ENCODE data around the gene TRAP1.
A peak's percentile ranks its signal among the peaks of the same experiment; 100 is the strongest.
"Not testable (repeated sequence)": the region's sequence is repeated elsewhere in the genome, so short reads cannot be mapped to it uniquely, and the experiment has no call there.

TRAP1 gene

GRCh38 chr16:3730161-3731125, 13.1 kb upstream of the TRAP1 start:
- TF ChIP-seq ZNF274 (IDR thresholded peaks at IDR 0.05; ENCODE audit: low read depth, low read length), result no peak

DNA sequence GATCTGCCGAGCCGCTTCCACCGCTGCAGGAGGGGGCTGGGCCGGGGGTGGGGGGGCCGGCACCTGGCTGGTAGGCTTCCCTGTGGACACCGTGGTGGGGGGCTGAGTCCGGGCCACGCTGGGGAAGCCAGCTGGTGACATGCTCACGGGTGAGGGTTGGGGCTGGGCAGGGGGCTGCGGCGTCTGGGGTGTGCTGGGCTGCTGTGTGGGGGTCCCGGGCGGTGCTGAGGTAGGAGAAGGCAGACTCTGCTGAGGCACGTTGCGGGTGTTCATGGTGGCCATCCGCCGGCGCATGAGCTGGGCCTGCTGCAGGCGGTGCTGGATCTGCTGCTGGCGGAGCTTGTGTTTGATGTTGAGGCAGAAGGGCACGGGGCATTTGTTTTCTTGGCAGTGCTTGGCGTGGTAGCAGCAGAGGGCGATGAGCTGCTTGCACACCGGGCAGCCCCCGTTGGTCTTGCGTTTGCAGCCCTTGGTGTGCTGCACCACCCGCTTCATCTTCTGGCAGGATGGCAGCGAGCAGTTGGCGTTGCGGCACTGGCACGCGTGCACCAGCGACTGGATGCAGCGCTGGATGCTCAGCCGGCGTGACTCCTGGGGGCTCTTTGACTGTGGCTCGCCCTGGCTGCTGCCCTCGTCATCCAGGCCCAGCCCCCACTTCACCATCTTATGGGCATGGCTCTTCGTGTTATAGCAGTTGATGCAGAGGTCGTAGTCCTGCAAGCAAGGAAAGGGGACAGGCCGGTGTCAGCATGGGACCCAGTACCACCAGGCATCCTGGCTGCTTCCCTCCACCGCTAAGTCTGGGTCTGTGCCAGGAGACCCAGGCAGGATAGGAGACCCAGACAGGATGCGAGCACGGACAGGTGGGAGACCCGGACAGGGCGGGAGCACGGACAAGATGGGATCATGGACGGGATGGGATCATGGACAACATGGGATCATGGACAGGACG, 12.1 kb upstream of the TRAP1 start:
- H3K4me3 ChIP-seq (ENCODE audit: low read length), result no peak overlapping the region
- TF ChIP-seq ZNF274 (IDR thresholded peaks at IDR 0.05; ENCODE audit: low read depth, low read length), result no peak

More at GRCh38 chr16:3730161-3731125, 13.1 kb upstream of the TRAP1 start:
- no peak overlapping the region for H3K4me3 ChIP-seq (ENCODE audit: low read length)

GRCh38 chr16:3728424-3729160, 11.3 kb upstream of the TRAP1 start:
- no peak overlapping the region for H3K4me3 ChIP-seq (ENCODE audit: low read length)
- no peak for TF ChIP-seq ZNF274 (IDR thresholded peaks at IDR 0.05; ENCODE audit: low read depth, low read length)

DNA sequence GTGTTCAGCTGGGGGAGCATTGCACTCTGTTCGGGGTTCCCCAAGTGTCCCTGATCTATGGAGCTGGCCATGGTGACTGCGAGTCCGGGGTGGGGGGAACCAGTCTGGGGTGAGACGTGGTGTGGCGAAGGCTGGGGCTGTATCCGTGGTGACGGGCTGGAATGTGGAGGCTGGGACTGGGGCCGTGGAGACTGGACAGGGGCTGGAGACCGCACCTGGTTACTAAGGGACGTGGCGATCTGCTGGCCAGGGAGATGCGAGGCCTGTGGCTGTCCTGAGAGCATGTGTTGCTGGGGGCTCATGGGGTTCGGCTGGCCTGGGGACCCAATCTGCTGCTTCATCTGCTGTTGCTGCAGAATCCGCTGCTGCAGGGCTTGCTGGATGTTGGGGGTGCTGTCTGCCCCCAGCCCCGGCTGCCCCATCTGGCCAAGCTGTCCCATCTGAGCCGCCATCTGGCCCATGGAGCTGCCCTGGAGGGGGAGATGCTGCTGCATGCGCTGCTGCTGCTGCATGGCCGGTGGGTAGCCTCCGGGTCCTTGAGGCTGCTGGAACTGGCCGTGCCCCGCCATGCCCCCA, 10.6 kb upstream of the TRAP1 start:
- TF ChIP-seq ZNF274 (IDR thresholded peaks at IDR 0.05; ENCODE audit: low read depth, low read length), result no peak
- no peak overlapping the region for H3K4me3 ChIP-seq (ENCODE audit: low read length)

DNA sequence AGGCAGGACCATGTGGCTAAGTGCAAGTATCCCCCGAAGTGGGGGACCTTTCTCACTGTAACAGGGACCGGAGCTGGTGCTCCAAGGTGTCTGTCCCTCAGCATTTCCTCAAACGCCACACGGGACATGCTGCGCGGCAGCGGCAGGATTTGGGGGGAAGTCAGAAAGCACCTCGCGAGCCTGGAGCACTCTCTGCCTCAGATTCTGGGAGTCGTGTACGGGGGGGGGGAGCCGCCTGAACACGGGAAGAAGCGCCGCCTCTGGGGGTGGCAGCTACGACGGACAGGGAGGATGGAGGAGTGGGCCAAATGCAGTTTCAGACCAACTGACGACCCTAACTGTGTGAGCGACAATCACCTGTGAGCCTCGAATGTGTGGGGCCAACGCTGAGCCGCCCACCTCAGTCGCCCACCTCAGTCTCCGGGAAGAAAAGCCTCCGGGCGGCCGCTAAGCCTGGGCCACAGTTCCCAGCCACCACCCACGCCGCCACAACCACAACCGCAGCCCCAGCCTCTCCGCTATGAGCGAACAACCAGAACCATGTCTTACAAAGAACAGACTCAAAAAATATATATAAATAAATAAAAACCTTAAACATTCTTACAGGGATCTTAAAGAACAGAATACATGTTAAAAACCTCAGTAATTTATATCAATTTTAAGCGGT, 8.8 kb upstream of the TRAP1 start:
- no peak overlapping the region for H3K4me3 ChIP-seq (ENCODE audit: low read length)
- TF ChIP-seq ZNF274 (IDR thresholded peaks at IDR 0.05; ENCODE audit: low read depth, low read length), result no peak

DNA sequence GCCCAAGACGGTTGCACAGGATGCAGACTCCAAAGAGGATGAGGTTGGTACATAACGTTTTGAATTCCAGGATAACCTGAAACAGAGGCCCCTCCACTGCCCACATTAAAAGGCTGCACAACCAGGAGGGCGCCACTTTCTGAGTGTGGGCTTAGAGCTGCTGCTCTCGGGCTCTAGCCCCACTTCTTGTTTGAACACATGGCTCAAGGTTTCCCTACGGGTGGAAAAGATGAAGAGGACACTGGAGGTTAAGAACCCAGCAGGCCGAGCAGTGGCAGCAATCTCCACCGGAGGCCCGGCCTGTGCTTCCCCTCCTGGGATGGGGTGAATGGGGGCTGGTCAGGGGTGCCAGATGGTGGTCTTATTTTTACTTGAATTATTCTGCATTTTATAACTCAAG, 8.0 kb upstream of the TRAP1 start:
- no peak overlapping the region for H3K4me3 ChIP-seq (ENCODE audit: low read length)
- no peak for TF ChIP-seq ZNF274 (IDR thresholded peaks at IDR 0.05; ENCODE audit: low read depth, low read length)

GRCh38 chr16:3722508-3722907, 5.2 kb upstream of the TRAP1 start:
- H3K4me3 ChIP-seq (ENCODE audit: low read length), result no peak overlapping the region
- no peak for TF ChIP-seq ZNF274 (IDR thresholded peaks at IDR 0.05; ENCODE audit: low read depth, low read length)

DNA sequence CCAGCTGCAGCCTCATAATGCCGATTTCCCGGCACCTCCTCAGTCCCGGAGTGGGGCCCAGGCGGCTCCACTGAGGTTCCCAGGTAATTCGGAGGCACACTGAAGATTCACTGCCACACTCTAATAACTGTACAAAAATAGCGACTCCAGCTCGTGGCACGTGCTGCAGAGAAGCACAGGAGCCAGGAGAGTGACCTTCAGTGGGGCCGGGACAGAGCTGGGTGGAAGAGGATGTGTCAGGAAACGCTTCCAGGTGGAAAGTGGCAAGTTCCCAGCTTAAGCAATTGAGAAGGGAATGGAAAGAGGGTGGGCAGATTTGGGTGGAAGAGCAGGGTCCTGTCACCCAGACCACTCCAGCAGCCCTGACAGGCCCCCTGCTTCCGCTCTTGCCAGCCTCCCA, 3.1 kb upstream of the TRAP1 start:
- no peak for TF ChIP-seq ZNF274 (IDR thresholded peaks at IDR 0.05; ENCODE audit: low read depth, low read length)
- no peak overlapping the region for H3K4me3 ChIP-seq (ENCODE audit: low read length)

DNA sequence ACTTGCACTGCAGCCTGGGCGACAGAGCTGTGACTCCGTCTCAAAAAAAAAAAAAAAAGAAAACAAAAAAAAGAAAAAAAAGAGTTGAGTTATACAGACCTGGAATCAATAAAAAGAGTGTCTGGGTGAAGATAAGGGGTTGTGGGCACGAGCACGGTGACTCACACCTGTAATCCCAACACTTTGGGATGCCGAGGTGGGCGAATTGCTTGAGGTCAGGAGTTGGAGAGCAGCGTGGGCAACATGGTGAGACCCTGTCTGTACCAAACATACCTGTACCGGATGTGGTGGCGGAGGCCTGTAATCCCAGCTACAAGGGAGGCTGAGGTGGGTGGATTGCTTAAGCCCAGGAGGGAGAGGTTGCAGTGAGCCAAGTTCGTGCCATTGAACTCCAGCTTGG, 1.3 kb upstream of the TRAP1 start:
- no peak for TF ChIP-seq ZNF274 (IDR thresholded peaks at IDR 0.05; ENCODE audit: low read depth, low read length)
- H3K4me3 ChIP-seq (ENCODE audit: low read length), result no peak overlapping the region

- TF ChIP-seq ZNF274 (IDR thresholded peaks at IDR 0.05; ENCODE audit: low read depth, low read length), result no peak
- peak overlapping the region; percentile 92 for H3K4me3 ChIP-seq (ENCODE audit: low read length)
These were observed 681 bp upstream of the TRAP1 start for GRCh38 chr16:3718019-3718391.

GRCh38 chr16:3716831-3717234, 491 bp downstream of the TRAP1 start:
- TF ChIP-seq ZNF274 (IDR thresholded peaks at IDR 0.05; ENCODE audit: low read depth, low read length), result no peak

GRCh38 chr16:3715430-3715829, 1.9 kb downstream of the TRAP1 start:
- no peak for TF ChIP-seq ZNF274 (IDR thresholded peaks at IDR 0.05; ENCODE audit: low read depth, low read length)
- no peak overlapping the region for H3K4me3 ChIP-seq (ENCODE audit: low read length)

More at GRCh38 chr16:3716831-3717234, 491 bp downstream of the TRAP1 start:
- H3K4me3 ChIP-seq (ENCODE audit: low read length), result peak overlapping the region; percentile 92

DNA sequence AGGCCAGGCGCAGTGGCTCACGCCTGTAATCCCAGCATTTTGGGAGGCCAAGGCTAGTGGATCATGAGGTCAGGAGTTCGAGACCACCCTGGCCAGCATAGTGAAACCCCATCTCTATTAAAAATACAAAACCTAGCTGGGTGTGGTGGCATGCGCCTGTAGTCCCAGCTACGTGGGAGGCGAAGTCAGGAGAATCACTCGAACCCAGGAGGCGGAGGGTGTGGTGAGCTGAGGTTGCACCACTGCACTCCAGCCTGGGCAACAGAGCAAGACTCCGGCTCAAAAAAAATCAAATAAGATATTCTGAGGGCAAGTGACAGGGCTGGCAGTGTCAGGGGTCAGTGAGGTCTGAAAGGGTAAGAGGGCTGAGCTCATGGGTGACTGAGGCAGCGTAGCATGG, 2.9 kb downstream of the TRAP1 start:
- H3K4me3 ChIP-seq (ENCODE audit: low read length), result not testable (repeated sequence)

Measured in GM08714 (cell line).